Neural cell (in vitro differentiated cells): ENCODE results near the gene LCP2. TPM values are rescaled to one million over a fixed set of nuclear protein-coding genes. Genes with fewer than 3 reads are reported as not detected.

Source experiments
- H2AFZ ChIP-seq: fragments of 200-600, 300-800 bp; sonication (generic), shearing (Covaris generic); 2 replicates; pipeline ENCODE4 v1.6.0; 2014; ENCODE audit warnings: low read depth, mild to moderate bottlenecking, antibody characterized with exemption, low read length, moderate library complexity
- H3F3A ChIP-seq: fragments of 200-600 bp; shearing (Covaris generic); 2 replicates; pipeline ENCODE4 v1.6.1; 2016; ENCODE audit warnings: mild to moderate bottlenecking, moderate library complexity, mixed read lengths, antibody characterized with exemption, low read length; ENCODE audit not compliant: insufficient read depth, poor library complexity, severe bottlenecking
- H3K27ac ChIP-seq: fragments of 200-600, 300-800 bp; sonication (generic), shearing (Covaris generic); 2 replicates; pipeline ENCODE4 v1.5.1; 2014; ENCODE audit warnings: mild to moderate bottlenecking, low read length, moderate library complexity
- H3K27me3 ChIP-seq: fragments of 300-800, 200-600 bp; sonication (generic), shearing (Covaris generic); 2 replicates; pipeline ENCODE4 v1.6.0; 2014; ENCODE audit warnings: mild to moderate bottlenecking, low read depth, low read length, moderate library complexity; ENCODE audit not compliant: insufficient read depth
- H3K36me3 ChIP-seq: fragments of 300-800, 200-600 bp; sonication (generic), shearing (Covaris generic); 2 replicates; pipeline ENCODE4 v1.5.1; 2014; ENCODE audit warnings: mild to moderate bottlenecking, antibody characterized with exemption, low read length, moderate library complexity; ENCODE audit not compliant: insufficient read depth
- H3K4me2 ChIP-seq: fragments of 300-800, 200-600 bp; sonication (generic), shearing (Covaris generic); 2 replicates; pipeline ENCODE4 v1.6.0; 2014; ENCODE audit warnings: mild to moderate bottlenecking, low read length
- H3K4me3 ChIP-seq: fragments of 300-800, 200-600 bp; sonication (generic), shearing (Covaris generic); 2 replicates; pipeline ENCODE4 v1.5.1; 2014; ENCODE audit warnings: mild to moderate bottlenecking, low read length, moderate library complexity
- H3K79me2 ChIP-seq: fragments of 200-600 bp; shearing (Covaris generic); replicated peaks from 2 replicates; pipeline ENCODE4 v1.6.0; 2014; ENCODE audit warnings: mild to moderate bottlenecking, low read length, moderate library complexity; ENCODE audit not compliant: insufficient read depth
- H3K9ac ChIP-seq: fragments of 300-800, 200-600 bp; sonication (generic), shearing (Covaris generic); 2 replicates; pipeline ENCODE4 v1.6.1; 2016; ENCODE audit warnings: mild to moderate bottlenecking, low read length, mixed read lengths
- H3K9me2 ChIP-seq: fragments of 200-600 bp; shearing (Covaris generic); 2 replicates; pipeline ENCODE4 v1.6.1; 2016; ENCODE audit warnings: mild to moderate bottlenecking, low read length, mixed read lengths; ENCODE audit not compliant: insufficient read depth
- H3K9me3 ChIP-seq: fragments of 200-600, 300-800 bp; sonication (generic), shearing (Covaris generic); 2 replicates; pipeline ENCODE4 v1.6.1; 2016; ENCODE audit warnings: mild to moderate bottlenecking, mixed run types, low read length, moderate library complexity, mixed read lengths
- H4K20me1 ChIP-seq: fragments of 200-600 bp; shearing (Covaris generic); 2 replicates; pipeline ENCODE4 v1.6.1; 2016; ENCODE audit warnings: mild to moderate bottlenecking, mixed run types; ENCODE audit not compliant: insufficient read depth
- EP300 ChIP-seq: fragments of 450-650 bp; conservative IDR thresholded peaks from 2 replicates; pipeline ENCODE4 v1.6.1; 2014; ENCODE audit warnings: antibody characterized with exemption, mild to moderate bottlenecking, moderate library complexity; ENCODE audit not compliant: poor library complexity, severe bottlenecking
- EZH2 ChIP-seq: fragments of 200-600, 300-800 bp; shearing (Covaris generic), sonication (generic); IDR thresholded peaks from 2 replicates; pipeline ENCODE4 v1.6.1; 2014; ENCODE audit warnings: antibody characterized with exemption, low read length, borderline replicate concordance, mild to moderate bottlenecking; ENCODE audit not compliant: insufficient read depth, poor library complexity, severe bottlenecking
- MXI1 ChIP-seq: fragments of 450-650 bp; conservative IDR thresholded peaks from 2 replicates; pipeline ENCODE4 v1.6.1; 2014; ENCODE audit warnings: antibody characterized with exemption, mild to moderate bottlenecking; ENCODE audit not compliant: poor library complexity, severe bottlenecking
- POLR2AphosphoS5 ChIP-seq: IDR thresholded peaks from 2 replicates; pipeline ENCODE4 v1.6.1; 2012
- RAD21 ChIP-seq: fragments of 450-650 bp; conservative IDR thresholded peaks from 2 replicates; pipeline ENCODE4 v1.6.1; 2014; ENCODE audit warnings: antibody characterized with exemption, mild to moderate bottlenecking, moderate library complexity
- SMC3 ChIP-seq: fragments of 450-650 bp; conservative IDR thresholded peaks from 2 replicates; pipeline ENCODE4 v1.6.1; 2014; ENCODE audit warnings: antibody characterized with exemption, mild to moderate bottlenecking, moderate library complexity; ENCODE audit not compliant: poor library complexity
- TAF1 ChIP-seq: IDR thresholded peaks from 2 replicates; pipeline ENCODE4 v1.6.1; 2012; ENCODE audit warnings: low read depth
- polyA plus RNA-seq: library from polyadenylated mRNA; depleted of rRNA; stranded (reverse); fragments of >200 nt; gene quantifications from 2 replicates; pipeline ENCODE4 v1.2.3, GENCODE V29; 2014
- TF ChIP-seq, protein P1 (sequence below): fragments of 450-650 bp; IDR thresholded peaks from 2 replicates; pipeline ENCODE4 v1.5.1; 2014; ENCODE audit warnings: antibody characterized with exemption, mild to moderate bottlenecking, moderate library complexity; ENCODE audit not compliant: poor library complexity, severe bottlenecking
- TF ChIP-seq, protein P2 (sequence below): IDR thresholded peaks from 2 replicates; pipeline ENCODE4 v1.6.1; 2012; ENCODE audit warnings: borderline replicate concordance

LCP2 gene
- polyA plus RNA-seq, 1 donor from 2014 or later = not detected

DNA sequence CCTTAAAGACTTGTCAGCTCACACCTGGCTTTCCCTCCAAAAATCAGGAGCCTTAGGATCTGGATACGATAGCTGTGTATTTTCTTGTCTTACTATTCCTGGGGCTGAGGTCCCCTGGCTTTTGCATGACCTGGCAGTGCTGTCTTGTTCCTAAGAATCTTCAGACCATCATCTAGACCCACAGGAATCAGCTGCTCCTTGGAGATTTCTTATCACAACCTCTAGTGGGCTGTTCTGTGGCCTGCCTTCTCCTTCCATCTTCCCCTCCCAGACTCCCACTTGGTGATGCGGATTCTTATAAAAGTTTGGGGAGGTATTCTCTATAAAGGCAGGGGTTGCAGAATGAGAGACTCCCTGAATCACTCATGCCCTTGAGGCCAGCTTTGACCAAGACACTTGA, 21.4 kb downstream of the LCP2 start:
- Histone ChIP-seq H3K4me2 (no peak overlapping the region), H3K36me3 (no peaks in the 10 kb centered on the region), H2AFZ (no peak overlapping the region), H3K9ac (no peak overlapping the region), H3K79me2 (no peaks in the 10 kb centered on the region), H3K9me3 (no peaks in the 10 kb centered on the region), H3K27me3 (no peaks in the 10 kb centered on the region), H3K9me2 (no peaks in the 10 kb centered on the region), H4K20me1 (no peaks in the 10 kb centered on the region), H3F3A (no peaks in the 10 kb centered on the region), H3K27ac (no peak overlapping the region), H3K4me3 (no peak overlapping the region)
- TF ChIP-seq MXI1 (no peak), POLR2AphosphoS5 (no peak), EP300 (no peak), TAF1 (no peak), RAD21 (no peak), SMC3 (no peak), EZH2 (no peak)
- TF ChIP-seq, protein P1, sequence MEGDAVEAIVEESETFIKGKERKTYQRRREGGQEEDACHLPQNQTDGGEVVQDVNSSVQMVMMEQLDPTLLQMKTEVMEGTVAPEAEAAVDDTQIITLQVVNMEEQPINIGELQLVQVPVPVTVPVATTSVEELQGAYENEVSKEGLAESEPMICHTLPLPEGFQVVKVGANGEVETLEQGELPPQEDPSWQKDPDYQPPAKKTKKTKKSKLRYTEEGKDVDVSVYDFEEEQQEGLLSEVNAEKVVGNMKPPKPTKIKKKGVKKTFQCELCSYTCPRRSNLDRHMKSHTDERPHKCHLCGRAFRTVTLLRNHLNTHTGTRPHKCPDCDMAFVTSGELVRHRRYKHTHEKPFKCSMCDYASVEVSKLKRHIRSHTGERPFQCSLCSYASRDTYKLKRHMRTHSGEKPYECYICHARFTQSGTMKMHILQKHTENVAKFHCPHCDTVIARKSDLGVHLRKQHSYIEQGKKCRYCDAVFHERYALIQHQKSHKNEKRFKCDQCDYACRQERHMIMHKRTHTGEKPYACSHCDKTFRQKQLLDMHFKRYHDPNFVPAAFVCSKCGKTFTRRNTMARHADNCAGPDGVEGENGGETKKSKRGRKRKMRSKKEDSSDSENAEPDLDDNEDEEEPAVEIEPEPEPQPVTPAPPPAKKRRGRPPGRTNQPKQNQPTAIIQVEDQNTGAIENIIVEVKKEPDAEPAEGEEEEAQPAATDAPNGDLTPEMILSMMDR = no peak
- TF ChIP-seq, protein P2, sequence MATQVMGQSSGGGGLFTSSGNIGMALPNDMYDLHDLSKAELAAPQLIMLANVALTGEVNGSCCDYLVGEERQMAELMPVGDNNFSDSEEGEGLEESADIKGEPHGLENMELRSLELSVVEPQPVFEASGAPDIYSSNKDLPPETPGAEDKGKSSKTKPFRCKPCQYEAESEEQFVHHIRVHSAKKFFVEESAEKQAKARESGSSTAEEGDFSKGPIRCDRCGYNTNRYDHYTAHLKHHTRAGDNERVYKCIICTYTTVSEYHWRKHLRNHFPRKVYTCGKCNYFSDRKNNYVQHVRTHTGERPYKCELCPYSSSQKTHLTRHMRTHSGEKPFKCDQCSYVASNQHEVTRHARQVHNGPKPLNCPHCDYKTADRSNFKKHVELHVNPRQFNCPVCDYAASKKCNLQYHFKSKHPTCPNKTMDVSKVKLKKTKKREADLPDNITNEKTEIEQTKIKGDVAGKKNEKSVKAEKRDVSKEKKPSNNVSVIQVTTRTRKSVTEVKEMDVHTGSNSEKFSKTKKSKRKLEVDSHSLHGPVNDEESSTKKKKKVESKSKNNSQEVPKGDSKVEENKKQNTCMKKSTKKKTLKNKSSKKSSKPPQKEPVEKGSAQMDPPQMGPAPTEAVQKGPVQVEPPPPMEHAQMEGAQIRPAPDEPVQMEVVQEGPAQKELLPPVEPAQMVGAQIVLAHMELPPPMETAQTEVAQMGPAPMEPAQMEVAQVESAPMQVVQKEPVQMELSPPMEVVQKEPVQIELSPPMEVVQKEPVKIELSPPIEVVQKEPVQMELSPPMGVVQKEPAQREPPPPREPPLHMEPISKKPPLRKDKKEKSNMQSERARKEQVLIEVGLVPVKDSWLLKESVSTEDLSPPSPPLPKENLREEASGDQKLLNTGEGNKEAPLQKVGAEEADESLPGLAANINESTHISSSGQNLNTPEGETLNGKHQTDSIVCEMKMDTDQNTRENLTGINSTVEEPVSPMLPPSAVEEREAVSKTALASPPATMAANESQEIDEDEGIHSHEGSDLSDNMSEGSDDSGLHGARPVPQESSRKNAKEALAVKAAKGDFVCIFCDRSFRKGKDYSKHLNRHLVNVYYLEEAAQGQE = no peak

DNA sequence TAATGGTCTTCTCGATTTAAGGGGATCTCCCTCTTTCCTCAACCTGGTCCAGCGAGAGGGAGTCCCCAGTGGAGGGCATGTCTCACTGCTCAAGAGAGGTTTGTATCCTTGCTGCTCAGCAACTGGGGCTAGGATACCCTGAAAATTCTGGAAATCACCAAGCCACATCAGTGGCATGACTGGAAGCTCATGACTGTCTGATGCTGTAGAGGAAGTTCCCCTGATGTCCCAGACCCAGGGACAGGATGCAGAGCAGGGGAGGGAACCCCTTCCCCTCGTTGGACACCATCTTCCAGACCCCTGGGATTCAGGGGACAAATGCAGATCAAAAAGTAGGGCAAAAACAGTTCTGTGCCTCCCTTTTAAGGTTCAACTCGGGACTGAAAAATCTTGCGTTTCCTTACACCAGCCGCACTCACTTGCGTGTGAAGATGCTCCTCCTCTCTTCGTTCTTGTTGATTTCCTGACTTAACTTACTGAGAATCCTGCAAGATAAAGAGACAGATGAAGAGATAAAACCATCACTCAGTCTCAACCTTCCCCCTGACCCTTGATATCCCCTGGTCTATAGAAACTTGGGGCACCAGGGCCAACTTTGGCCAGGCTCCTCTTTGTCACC, 22.1 kb downstream of the LCP2 start:
- H3K27me3 ChIP-seq = no peaks in the 10 kb centered on the region
- H3K9ac ChIP-seq = no peak overlapping the region
- H3K79me2 ChIP-seq = no peaks in the 10 kb centered on the region
- H3K4me2 ChIP-seq = no peak overlapping the region
- no peaks in the 10 kb centered on the region for H3K9me2 ChIP-seq
- H3K27ac ChIP-seq = no peak overlapping the region
- no peak overlapping the region for H3K4me3 ChIP-seq
- TF ChIP-seq EZH2 (no peak), EP300 (no peak)
- H3K36me3 ChIP-seq = no peaks in the 10 kb centered on the region
- no peaks in the 10 kb centered on the region for H3K9me3 ChIP-seq
- H3F3A ChIP-seq = no peaks in the 10 kb centered on the region
- H4K20me1 ChIP-seq = no peaks in the 10 kb centered on the region
- H2AFZ ChIP-seq = no peak overlapping the region
